CD4-positive, alpha-beta T cell treated with Interleukin-4 for 4 hours (primary cell): Measurements from ENCODE around the gene ALG8.
"Not testable (repeated sequence)": the region's sequence is repeated elsewhere in the genome, so short reads cannot be mapped to it uniquely, and the experiment has no call there.

Experiments used
- DNase-seq: peaks from one replicate; pipeline ENCODE4 v3.0.0-alpha.2; 2020

Gene ALG8

DNA sequence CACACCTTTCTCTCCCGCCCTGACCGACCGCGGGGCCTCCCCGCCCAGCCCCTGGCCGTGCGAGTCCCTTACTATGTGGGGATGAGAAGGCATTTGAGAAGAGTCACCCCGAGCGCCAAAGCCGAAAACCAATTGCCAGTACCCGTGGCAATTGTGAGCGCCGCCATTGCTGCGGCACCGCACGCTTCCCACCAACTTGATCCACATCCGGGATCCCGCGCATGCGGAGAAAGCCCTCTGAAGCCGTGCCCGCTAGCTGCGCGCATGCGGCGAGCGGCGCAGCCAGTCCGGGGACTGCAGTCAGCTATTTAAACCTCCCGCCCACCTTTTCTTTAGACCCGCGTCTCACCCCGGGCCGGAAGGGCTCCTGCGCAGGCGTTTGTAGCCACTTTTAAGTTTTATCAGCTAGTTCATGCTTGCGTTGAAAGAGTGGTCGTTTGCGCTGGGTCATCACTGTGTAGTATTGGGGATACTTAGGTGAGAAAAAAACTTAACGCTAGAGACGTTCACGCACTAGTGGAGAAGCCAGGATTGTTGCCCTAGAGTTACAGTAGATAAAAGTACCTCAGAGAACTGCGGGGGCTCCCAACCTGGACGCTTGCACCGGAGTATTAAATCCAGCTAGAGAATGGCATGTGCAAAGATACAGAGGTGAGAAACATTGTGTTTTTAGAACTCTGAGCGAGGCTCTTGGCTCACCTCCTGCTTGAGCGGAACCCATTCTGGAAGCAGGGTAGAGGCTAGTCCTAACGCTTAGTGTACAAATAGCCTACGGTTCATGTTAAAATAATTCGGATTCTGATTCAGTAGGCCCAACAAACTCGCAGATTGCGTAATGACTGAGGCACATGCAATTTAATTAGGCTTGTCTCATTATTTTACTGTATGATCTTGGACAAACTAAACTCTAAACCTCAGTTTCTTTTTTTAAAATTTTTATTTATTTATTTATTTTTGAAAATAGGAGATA lies at the start of gene ALG8:
Gene ALG8 (minus strand): TSS at position 205 of the 970 bp plus-strand sequence. CDS start 38 bp downstream, at position 167.
- peak; percentile 97 for DNase-seq

DNA sequence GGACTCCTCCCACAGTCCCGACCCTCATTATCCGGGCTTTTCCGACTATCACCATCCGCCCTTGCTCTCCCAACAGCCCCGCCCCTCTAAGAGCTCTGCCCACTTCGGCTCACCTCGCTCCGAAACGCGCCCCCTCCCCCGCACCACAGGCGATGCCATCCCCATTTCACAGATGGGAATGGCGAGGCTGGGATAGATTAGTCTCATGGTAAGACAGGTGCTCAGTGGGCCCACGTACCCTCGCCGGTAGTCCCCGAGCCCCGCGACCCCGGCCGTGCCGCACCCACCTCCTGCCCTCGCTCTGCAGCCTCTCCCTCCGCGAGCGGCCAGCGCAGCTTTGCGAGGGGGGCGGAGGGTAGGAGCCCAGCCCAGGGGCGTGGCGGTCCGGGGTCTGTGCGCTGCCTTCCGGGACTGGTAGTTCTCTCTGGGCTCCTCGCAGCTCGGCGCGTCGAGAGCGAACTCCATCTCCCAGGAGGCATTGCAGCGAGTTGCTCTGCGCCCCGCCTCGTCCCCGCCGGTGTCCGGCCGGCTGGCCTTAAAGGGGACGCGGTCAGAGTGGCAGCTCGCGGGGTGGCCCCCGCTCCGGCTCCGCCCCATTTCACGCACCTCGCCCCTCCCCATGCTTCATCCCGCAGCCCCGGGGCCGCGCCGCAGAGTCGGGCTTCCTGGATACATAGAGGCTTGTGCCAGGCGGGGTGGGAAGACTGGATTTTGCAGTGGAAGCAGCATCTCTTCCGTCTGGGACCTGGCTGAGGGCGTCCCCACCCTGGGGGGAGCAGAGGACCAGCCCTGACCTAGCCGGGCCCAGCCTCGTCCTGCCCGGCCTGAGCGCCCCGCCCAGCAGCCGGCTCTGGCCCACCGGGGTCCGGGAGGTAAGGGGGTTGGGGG lies 49.1 kb upstream of the ALG8 start, which contains the start of the genes KCTD21 and USP35:
Gene KCTD21 (minus strand): TSS at position 341 of the 888 bp plus-strand sequence. CDS start 14,072 bp downstream, outside the sequence.
Gene USP35 (plus strand): TSS at position 634 of the 888 bp plus-strand sequence. CDS start 7,327 bp downstream, outside the sequence.
- peak; percentile 91 for DNase-seq

DNA sequence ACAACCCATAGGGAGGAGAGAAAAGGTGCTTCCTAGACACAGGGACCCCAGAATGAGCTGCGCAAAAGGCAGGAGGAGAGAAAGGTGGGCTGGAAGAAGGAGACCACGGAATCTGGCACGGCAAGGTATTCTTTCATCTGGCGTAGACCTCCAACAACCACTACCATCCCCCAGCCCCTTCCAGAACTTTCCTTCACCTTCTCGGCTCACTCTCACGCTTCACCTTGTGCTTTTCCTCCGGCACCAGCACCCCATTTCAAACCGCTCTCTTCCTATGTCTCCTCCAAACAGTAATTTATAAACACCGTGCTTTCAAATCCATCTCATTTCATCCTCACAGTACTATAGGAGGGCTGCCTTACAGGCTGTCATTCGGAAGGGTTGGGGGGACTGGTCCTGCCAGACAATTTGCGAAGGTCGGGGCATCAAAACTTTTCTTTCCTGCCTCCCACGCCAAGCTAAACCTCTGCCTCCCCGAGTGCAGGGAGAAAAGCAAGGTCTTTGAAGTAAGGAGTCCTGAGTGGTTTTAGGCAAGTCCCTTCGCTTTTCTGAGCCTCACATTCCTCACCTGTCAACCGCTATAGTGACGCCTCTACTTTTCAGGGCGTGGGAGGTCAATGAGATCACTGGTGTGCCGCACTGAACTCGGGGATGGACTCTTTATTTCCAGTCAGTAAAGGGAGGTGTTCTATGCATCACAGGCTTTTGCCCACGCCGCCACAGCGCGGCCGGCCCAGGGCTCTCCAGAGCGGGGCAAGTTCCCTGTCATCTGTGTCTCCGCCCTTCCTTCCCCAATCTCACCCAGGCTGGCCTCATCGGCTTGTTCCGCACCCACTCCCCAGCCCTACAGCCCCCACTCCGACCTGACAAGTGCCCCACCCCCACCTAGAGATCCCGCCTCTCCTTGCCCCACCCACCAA lies 48.2 kb upstream of the ALG8 start:
- DNase-seq, result peak; percentile 76

DNA sequence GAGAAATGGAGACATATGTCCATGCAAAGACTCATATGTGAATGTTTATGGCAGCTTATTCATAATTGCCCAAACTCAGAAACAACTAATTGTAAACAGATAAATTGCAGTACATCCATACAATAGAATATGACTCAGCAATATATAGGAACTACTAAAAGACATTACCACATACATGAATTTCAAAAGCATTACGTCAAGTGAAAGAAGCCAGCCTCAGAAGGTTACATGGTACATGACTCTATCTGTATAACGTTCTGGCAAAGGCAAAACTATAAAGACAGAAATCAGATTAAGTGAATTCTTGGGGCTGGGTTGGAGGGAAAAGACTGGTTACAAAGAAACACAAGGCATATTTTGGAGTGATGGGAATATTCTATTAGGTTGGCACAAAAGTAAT lies 41.8 kb upstream of the ALG8 start:
- no peak for DNase-seq

DNA sequence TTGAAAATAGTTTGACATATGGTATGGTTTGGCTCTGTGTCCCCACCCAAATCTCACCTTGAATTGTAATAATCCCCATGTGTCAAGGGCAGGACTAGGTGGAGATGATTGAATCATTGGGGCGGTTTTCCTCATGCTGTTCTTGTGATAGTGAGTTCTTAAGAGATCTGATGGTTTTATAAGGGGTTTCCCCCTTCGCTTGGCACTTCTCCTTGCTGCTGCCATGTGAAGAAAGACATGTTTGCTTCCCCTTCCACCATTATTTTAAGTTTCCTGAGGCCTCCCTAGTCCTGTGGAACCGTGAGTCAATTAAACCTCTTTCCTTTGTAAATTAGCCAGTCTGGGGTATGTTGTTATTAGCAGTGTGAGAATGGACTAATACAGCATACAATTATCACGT lies 41.3 kb upstream of the ALG8 start:
- DNase-seq, result no peak

DNA sequence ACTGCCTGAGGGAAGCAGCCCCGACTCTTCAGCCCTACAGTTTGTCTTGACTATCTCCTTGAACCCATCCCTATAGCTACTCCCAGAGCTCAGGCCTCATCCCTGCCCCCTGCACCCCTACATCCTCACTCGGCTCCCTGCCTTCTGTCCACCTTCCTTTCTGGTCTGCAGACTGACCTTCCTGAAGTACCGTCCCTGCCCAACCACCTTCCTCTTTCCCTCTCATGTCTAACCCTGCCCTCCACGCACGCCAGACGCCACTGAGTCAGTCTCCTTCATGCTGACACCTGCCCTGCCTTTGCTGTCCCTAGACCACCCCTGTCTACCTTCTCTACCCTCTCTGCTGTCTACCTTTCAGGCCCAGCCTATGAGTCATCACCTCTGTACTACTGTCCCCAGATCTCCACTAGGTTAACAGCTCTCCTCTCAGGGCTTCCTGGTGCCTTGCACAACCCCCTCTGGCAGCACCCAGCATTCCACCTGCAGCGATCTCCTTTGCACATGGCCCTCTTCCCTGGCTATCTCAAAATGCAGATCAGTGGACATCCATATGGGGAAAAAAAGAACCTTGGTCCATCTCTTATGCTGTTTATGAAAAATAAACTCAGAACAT lies 40.1 kb upstream of the ALG8 start:
- no peak for DNase-seq

DNA sequence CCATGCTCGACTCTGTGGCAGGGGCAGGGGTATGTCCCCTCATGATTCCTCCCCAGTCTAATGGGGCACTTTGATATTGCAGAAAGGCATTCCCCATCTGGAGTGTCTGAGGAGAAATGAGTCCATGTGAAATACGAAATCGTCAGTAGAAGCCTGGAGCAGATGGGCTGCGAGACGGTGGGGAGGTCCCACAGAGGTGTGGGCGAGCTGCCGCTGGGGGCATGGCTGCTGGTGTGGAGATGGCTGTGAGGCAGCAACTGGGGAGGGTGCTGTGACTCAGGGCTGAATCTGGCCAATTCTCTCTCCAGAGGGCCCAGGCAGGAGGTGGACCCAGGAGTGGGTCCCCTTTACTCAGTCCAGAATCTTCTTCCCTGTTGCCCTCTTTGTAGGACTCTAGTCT lies 37.8 kb upstream of the ALG8 start:
- no peak for DNase-seq

DNA sequence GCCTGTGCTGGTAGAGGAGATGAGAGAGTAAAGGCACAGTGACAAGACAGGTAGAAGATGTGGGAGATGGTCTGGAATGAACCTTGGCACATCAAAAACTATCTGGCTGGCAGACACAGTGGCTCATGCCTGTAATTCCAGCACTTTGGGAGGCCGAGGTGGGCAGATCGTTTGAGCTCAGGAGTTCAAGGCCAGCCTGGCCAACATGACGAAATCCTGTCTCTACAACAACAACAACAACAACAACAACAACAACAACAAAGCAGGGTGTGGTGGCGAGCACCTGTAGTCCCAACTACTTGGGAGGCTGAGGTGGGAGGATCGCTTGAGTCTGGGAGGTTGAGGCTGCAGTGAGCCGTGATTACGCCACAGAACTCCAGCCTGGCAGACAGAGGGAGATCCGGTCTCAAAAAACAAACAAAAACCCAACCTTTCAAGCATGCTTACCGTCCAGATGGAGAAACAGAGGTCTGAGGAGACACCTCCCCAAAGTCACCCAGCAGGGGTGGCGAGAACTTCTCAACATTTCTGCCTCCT lies 37.2 kb upstream of the ALG8 start:
- DNase-seq, result no peak

DNA sequence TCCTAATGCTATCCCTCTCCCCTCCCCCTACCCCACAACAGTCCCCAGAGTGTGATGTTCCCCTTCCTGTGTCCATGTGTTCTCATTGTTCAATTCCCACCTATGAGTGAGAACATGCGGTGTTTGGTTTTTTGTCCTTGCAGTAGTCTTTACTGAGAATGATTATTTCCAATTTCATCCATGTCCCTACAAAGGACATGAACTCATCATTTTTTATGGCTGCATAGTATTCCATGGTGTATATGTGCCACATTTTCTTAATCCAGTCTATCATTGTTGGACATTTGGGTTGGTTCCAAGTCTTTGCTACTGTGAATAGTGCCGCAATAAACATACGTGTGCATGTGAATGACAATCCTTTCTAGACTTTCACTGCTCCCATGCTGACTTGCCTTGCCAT lies 36.4 kb upstream of the ALG8 start:
- not testable (repeated sequence) for DNase-seq

DNA sequence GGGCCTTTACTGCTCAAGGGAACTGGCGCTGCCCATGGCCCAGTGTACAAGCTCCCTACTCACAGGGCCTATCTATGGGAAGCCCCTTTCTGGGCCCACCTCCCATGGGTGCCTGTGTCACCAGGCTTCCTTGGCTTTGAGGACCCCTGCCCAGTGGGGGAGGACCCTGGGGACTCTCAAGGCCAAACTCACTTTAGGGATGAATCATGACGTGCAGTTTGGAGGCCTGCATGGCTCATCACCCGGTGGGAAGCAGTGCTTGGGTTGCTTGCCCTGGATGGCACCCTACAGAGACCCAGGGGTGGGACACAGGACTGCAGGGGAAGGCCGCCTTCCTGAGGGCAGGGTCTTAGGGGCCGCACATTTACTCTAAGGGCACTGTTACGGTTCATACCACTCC lies 32.5 kb upstream of the ALG8 start:
- DNase-seq, result no peak

DNA sequence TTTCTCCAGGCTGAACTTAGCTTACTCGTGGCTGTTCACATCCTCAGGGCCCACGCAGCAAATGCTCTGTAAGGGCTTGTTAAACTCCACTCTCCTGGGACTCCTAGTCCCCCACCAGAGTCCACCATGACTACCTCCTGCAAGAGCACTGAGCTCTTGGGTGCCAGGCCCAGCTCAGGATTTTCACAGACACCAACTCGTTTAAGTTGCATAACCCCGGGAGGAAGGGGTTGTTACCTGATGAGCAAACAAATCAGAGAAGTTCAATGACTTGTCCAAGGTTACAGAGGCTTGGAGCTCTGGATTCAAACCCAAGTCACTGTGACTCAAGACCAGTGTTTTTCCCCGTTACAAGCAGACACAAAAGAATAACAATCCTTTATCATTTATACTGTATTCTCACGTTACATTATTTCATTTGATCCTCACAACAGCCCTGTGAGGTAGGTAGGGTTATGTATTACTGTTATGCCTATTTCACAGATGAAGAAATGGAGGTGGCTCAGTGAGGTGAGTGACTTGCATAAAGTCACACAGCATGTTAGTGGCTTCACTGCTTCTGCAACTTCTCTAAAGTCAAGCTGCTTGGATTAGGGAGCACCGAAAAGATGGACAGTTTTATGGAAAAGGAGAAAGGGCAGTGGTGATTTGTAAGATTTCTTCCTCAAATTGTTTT lies 31.6 kb upstream of the ALG8 start:
- DNase-seq, result no peak

DNA sequence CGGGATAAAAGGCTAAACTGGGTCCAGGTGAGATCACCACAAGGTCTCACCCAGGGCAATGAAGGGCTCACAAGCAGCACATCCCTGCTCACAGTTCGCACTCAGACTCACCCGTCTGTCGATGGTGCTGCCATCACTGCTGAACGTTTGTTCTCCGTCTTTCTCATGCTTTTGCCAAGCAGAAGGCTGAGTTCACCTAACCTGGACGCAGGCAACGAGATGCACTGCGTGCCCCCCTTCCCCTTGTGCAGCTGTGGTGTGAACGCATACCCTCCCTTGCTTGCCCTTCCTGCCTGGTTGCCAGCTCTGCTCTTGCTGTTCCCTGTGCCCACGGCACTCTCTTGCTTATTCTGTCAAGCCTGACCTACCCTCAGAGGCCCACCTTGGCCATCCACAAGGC lies 31.0 kb upstream of the ALG8 start:
- DNase-seq, result no peak

DNA sequence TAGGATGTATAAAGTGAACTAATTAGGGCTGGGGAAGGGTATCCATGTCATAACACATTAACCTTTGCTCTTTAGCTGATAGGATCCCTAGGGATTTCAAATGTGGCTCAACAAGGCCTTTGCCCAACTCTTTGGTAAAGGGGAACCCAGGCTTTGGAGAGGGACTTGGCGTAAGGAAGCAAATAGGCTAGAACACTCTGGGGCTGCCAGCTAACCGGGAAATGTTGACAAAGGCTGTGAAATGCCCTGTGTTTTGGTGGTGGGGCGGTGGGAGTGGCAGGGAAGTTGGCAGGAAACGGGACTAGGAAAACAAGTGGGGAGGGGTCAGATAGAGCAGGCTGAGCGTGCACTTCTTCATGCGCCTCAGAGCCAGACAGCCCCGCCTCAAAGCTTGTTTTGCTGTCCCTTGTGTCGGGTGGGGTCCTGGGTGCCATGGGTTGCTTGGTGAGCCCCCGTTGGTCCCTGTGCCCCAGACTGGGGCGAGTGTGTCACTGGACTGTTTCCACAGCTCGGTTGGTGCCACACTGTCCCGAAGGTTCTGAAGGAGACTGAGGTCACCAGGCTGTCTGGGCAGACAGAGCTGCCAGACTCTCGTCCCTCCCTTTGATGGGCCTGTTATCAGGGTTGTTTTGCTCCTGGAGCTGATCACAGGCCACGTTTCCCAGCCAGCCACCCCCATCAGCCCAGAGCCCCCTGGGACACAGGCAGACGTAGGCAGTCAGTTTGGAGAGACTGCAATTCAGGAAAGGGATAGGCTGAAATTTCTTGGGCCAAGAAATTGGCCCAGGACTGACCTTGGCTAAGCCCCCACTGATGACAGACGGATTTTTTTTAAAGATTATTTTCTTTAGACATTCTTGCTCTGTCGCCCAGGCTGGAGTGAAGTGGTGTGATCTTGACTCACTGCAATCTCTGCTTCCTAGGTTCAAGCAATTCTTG lies 29.4 kb upstream of the ALG8 start:
- DNase-seq, result no peak

DNA sequence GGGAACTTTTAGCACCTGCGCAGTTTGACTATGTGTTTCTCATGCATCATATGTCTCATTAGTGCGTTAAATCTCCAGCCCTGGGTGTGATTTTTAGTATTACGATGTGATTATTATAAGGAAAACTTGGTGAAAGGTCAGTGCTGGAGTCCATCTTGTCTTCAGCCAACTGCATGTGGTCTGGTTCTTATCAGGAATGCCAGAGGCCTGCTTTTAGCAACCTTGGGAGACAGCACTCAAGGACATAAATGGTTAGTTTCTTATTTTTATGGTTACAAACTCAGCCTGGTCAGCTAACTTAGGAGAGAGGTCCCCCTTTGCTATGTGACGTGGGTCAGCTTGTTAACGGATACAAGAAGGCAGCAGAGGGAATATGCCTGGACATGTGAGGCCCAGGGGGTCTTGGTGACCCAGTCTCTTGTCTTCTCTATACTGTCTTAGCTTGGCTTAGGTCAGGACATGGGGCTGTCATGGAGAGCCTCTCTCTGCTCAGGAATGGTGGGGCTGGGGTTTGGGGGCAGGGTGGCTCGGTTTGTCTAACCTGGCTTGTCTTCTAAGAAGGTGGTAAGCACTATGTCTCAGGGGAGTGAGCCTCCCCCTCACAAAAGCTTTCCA lies 27.5 kb upstream of the ALG8 start:
- DNase-seq, result no peak

DNA sequence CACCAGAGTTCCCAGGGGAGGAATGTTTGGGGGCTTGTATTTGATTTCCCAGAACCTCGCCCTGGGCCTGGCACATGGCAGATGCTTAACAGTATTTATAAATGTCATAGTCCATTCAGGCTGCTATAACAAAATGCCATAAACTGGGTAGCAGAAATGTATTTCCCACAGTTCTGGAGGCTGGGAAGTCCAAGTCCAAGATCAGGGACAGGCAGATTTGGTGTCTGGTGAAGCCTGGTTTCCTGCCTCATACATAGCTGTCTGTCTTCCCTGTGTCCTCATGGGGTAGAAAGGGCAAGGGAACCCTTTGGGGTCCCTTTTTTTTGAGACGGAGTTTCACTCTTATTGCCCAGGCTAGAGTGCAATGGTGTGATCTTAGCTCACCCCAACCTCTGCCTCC lies 25.0 kb upstream of the ALG8 start:
- no peak for DNase-seq

DNA sequence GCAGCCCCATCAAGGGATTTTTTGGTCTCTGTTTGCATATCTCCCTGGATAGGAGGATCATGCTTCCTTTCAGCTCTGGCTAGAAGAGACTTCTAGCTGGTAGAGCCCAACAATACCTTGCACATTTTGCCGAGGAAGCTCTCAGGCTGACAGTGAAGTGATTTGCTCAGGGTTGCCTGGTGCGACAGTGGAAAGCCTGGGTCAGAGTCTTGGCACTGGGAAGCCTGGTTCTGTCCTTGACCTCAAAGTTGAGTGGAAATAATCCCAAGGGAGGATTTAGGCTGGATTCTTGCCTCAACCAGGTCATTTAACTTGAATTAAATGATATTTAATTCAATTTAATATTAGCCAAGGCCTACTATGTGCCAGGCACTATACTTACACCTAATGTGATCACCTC lies 24.4 kb upstream of the ALG8 start:
- DNase-seq, result no peak

DNA sequence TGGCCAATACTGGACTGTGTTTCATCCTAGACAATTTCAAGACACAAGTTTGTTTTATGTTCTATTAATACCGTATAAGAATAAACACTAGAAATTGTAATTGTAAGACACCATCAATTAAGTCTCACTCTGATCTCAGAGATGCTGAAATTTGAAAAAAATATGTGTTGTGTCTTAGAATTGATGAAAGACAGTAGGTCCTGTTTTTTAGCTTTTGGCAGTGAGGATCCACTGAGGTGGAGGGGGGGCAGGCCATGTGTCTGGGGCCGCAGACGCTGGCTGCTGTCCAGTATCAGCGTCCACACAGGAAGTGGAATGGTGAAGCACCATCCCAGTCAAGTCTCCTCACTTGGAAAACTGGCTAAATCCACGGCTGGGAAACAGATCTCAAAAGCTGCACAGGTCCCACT lies 22.5 kb upstream of the ALG8 start:
- DNase-seq, result no peak

DNA sequence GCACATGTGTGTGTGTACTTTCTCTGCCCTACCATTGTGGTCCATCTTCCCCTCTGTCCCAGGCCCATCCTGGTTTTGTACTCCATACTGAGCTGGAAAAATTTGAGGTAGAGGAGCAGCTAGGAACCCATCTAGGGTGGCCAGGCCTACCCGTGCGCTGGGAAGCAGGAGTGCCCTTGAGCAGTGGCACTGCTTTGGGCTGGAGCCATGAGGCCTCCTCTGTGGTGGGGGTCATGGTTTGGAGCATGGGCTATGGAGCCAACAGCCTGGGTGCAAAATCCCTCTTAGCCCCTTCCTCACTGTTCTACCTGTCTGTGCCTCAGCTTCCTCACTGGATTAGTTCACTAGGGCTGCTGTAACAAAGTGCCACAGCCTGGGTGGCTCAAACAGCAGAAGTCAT lies 21.9 kb upstream of the ALG8 start:
- DNase-seq, result no peak

DNA sequence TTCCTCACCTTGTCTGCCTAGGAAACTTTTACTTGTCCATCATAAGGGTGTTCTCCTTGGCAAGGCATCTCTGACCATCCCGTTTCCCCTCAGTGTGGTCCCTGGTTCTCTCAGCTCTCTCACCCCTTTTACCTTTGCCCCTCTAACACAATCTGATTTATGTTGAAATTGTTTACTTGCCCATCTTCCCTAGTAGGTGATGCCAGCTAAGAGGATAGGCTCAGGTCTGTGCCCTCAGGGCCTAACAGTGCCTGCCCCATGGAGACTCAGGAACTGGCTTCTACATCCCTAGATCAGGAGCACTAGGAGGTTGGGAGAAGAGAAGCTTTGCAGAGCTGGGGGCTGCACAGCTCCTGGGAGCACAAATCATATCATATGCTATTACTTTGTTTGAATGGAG lies 21.1 kb upstream of the ALG8 start:
- DNase-seq, result no peak
